ENCODE measurements around the gene FAM177B.
A peak's percentile ranks its signal among the peaks of the same experiment; 100 is the strongest.

Gene FAM177B

DNA sequence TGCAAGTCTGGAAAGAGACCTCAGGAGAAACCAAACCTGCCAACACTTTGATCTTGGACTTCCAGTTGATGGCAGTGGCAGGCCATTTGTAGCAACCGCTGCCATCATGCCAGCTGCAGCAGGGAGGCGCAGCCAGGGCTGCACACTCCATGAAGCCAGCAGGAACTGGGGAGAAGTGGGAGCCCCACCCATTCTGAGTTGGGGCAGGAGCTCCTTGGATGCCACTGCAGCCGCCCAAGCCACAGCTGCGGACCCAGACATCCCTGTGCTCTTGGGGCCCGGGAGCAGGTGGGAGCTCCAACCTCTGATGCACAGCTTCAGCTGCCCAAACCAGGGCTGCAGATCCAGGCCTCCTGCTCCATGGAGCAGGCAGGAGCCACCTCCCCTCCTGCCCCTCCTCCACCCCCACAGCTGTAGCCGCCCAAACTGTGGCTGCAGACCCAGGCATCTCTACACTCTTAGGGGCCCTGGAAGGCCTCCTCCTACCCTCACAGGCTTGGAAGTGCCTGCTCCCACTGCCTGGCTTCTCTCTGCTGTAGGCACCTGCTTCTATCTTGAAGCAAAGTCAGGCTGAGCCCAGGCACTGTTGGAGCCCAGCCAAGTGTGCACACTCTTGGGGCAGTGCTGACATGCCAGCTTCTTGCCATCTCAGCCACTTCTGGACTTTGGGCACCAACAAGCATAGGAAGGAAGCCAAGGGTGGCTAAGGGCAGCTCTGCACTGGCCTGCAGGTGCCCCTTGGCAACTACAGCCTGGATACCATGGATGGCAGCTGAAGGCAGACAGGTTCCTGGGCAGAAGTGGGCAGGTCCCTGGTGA, 57.9 kb downstream of the FAM177B start:
- Histone ChIP-seq H4K20me1 (ENCODE audit: insufficient read depth, low read length) (no peaks in the 10 kb centered on the region), H3K4me2 (ENCODE audit: insufficient read depth, low read length) (no peak overlapping the region), H2AFZ (ENCODE audit: low read depth, low read length) (no peak overlapping the region), H3K27ac (ENCODE audit: low read length) (no peak overlapping the region), H3K27me3 (ENCODE audit: insufficient read depth, low read length, poor library complexity) (no peaks in the 10 kb centered on the region), H3K4me1 (ENCODE audit: insufficient read depth, low read length) (no peaks in the 10 kb centered on the region), H3K4me3 (ENCODE audit: low read depth in 1 of 2, low read length in 2 of 2) (no peak overlapping the region), H3K9ac (ENCODE audit: low read depth, low read length) (no peak overlapping the region), H3K9me3 (ENCODE audit: insufficient read depth, low read length, severe bottlenecking) (no peaks in the 10 kb centered on the region), H3K79me2 (ENCODE audit: insufficient read depth, low read length) (no peaks in the 10 kb centered on the region), H3K36me3 (ENCODE audit: insufficient read depth, low read length) (no peaks in the 10 kb centered on the region)
- DNase-seq = no peak
- TF ChIP-seq EZH2 (IDR thresholded peaks at IDR 0.05; ENCODE audit: borderline replicate concordance, low read depth, low read length, severe bottlenecking) = no peak
- TF ChIP-seq, protein P1, sequence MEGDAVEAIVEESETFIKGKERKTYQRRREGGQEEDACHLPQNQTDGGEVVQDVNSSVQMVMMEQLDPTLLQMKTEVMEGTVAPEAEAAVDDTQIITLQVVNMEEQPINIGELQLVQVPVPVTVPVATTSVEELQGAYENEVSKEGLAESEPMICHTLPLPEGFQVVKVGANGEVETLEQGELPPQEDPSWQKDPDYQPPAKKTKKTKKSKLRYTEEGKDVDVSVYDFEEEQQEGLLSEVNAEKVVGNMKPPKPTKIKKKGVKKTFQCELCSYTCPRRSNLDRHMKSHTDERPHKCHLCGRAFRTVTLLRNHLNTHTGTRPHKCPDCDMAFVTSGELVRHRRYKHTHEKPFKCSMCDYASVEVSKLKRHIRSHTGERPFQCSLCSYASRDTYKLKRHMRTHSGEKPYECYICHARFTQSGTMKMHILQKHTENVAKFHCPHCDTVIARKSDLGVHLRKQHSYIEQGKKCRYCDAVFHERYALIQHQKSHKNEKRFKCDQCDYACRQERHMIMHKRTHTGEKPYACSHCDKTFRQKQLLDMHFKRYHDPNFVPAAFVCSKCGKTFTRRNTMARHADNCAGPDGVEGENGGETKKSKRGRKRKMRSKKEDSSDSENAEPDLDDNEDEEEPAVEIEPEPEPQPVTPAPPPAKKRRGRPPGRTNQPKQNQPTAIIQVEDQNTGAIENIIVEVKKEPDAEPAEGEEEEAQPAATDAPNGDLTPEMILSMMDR (IDR thresholded peaks at IDR 0.05; ENCODE audit: borderline replicate concordance, extremely low read depth, low read length, poor library complexity, severe bottlenecking) = no peak
- no peak for ATAC-seq (ENCODE audit: insufficient read depth, low read depth)

- H3K79me2 ChIP-seq (ENCODE audit: insufficient read depth, low read length) = no peaks in the 10 kb centered on the region
- TF ChIP-seq, protein P1 (IDR thresholded peaks at IDR 0.05; ENCODE audit: borderline replicate concordance, extremely low read depth, low read length, poor library complexity, severe bottlenecking) = no peak
- TF ChIP-seq EZH2 (IDR thresholded peaks at IDR 0.05; ENCODE audit: borderline replicate concordance, low read depth, low read length, severe bottlenecking) = no peak
- no peak overlapping the region for H2AFZ ChIP-seq (ENCODE audit: low read depth, low read length)
- peak; percentile 19; the same call in 1 of the 3 replicates for ATAC-seq (ENCODE audit: insufficient read depth, low read depth)
- H3K4me3 ChIP-seq (ENCODE audit: low read depth in 1 of 2, low read length in 2 of 2) = no peak overlapping the region
- no peaks in the 10 kb centered on the region for H4K20me1 ChIP-seq (ENCODE audit: insufficient read depth, low read length)
- no peaks in the 10 kb centered on the region for H3K4me1 ChIP-seq (ENCODE audit: insufficient read depth, low read length)
- no peak overlapping the region for H3K9ac ChIP-seq (ENCODE audit: low read depth, low read length)
- no peak overlapping the region for H3K27ac ChIP-seq (ENCODE audit: low read length)
- no peaks in the 10 kb centered on the region for H3K36me3 ChIP-seq (ENCODE audit: insufficient read depth, low read length)
- H3K4me2 ChIP-seq (ENCODE audit: insufficient read depth, low read length) = no peak overlapping the region
- peak; percentile 12 for DNase-seq
- no peaks in the 10 kb centered on the region for H3K27me3 ChIP-seq (ENCODE audit: insufficient read depth, low read length, poor library complexity)
- no peaks in the 10 kb centered on the region for H3K9me3 ChIP-seq (ENCODE audit: insufficient read depth, low read length, severe bottlenecking)
These were observed 61.1 kb downstream of the FAM177B start for GRCh38 chr1:222798116-222798515.

DNA sequence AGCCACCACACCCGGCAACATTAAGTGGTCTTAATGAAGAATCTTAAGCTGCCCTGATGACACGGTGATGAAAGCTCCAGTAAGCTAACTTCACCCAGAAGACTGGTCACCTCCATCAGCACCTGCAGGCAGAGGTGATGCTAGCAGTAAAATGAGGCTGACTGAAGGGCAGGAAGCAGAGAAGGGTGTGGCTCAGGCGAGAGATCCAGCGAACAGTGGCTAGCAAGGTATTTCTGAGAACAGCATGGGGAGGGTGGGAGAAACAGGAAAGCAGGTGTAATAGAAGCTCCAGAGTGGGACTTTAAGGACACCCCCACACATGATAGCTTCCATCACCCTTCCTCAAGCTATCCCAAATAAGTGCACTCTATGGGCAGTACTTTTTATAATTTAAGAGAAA, 62.0 kb downstream of the FAM177B start:
- Histone ChIP-seq H3K4me2 (ENCODE audit: insufficient read depth, low read length) (no peak overlapping the region), H3K4me1 (ENCODE audit: insufficient read depth, low read length) (no peaks in the 10 kb centered on the region), H4K20me1 (ENCODE audit: insufficient read depth, low read length) (no peaks in the 10 kb centered on the region), H2AFZ (ENCODE audit: low read depth, low read length) (no peak overlapping the region), H3K9ac (ENCODE audit: low read depth, low read length) (no peak overlapping the region), H3K36me3 (ENCODE audit: insufficient read depth, low read length) (no peaks in the 10 kb centered on the region), H3K79me2 (ENCODE audit: insufficient read depth, low read length) (no peaks in the 10 kb centered on the region), H3K4me3 (ENCODE audit: low read depth in 1 of 2, low read length in 2 of 2) (no peak overlapping the region), H3K9me3 (ENCODE audit: insufficient read depth, low read length, severe bottlenecking) (no peaks in the 10 kb centered on the region), H3K27ac (ENCODE audit: low read length) (no peak overlapping the region), H3K27me3 (ENCODE audit: insufficient read depth, low read length, poor library complexity) (no peaks in the 10 kb centered on the region)
- TF ChIP-seq, protein P1 (IDR thresholded peaks at IDR 0.05; ENCODE audit: borderline replicate concordance, extremely low read depth, low read length, poor library complexity, severe bottlenecking) = no peak
- no peak for TF ChIP-seq EZH2 (IDR thresholded peaks at IDR 0.05; ENCODE audit: borderline replicate concordance, low read depth, low read length, severe bottlenecking)
- no peak for DNase-seq
- no peak for ATAC-seq (ENCODE audit: insufficient read depth, low read depth)
